ENCODE results near the gene ZNF415. TPM values are rescaled to one million over a fixed set of nuclear protein-coding genes. Genes with fewer than 3 reads are reported as not detected.

Gene ZNF415
- total RNA-seq, 1 donor from 2014 or later = 18.1 TPM

- peaks cover 42% of the 10 kb centered on the region for H3K9me3 Mint-ChIP-seq (ENCODE audit: low read depth)
- no peak overlapping the region for H3K4me3 Mint-ChIP-seq (ENCODE audit: low read depth)
- no peak for DNase-seq (ENCODE audit: low spot score, unreplicated experiment)
- no peak overlapping the region for H3K27ac Mint-ChIP-seq
- peaks cover 68% of the 10 kb centered on the region for H3K36me3 Mint-ChIP-seq (ENCODE audit: insufficient read depth)
- no peak for TF ChIP-seq CTCF (IDR thresholded peaks at IDR 0.05; ENCODE audit: unreplicated experiment)
- no peaks in the 10 kb centered on the region for H3K4me1 Mint-ChIP-seq (ENCODE audit: low read depth)
- H3K27me3 Mint-ChIP-seq = no peaks in the 10 kb centered on the region
Measured at GRCh38 chr19:53068834-53069233, 63.9 kb downstream of the ZNF415 start.

DNA sequence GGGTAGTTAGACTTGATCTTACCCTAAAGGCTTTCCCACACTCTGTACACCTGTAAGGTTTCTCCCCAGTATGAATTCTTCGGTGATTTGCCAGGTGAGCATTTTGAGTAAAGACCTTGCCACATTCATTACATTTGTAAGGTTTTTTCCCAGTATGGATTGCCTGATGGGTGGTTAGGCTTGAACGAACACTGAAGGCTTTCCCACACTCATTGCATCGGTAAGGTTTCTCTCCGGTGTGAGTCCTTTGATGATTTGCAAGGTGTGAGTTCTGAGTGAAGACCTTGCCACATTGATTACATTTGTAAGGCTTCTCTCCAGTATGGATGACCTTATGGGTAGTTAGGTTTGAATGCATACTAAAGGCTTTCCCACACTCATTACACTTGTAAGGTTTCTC lies 64.5 kb downstream of the ZNF415 start:
- Mint-ChIP-seq H3K4me3 (ENCODE audit: low read depth) (no peak overlapping the region), H3K27ac (no peak overlapping the region), H3K27me3 (no peaks in the 10 kb centered on the region), H3K9me3 (ENCODE audit: low read depth) (peaks cover 42% of the 10 kb centered on the region), H3K36me3 (ENCODE audit: insufficient read depth) (peaks cover 68% of the 10 kb centered on the region), H3K4me1 (ENCODE audit: low read depth) (no peaks in the 10 kb centered on the region)
- no peak for TF ChIP-seq CTCF (IDR thresholded peaks at IDR 0.05; ENCODE audit: unreplicated experiment)
- no peak for DNase-seq (ENCODE audit: low spot score, unreplicated experiment)

GRCh38 chr19:53057904-53058580 lies 74.7 kb downstream of the ZNF415 start:
- H3K27ac Mint-ChIP-seq = peak overlapping the region; percentile 92
- DNase-seq (ENCODE audit: low spot score, unreplicated experiment) = peak; percentile 65
- peaks cover 6% of the 10 kb centered on the region for H3K36me3 Mint-ChIP-seq (ENCODE audit: insufficient read depth)
- peak overlapping the region; percentile 93 for H3K4me3 Mint-ChIP-seq (ENCODE audit: low read depth)
- H3K27me3 Mint-ChIP-seq = peaks cover 15% of the 10 kb centered on the region
- no peak for TF ChIP-seq CTCF (IDR thresholded peaks at IDR 0.05; ENCODE audit: unreplicated experiment)
- H3K4me1 Mint-ChIP-seq (ENCODE audit: low read depth) = peaks cover 8% of the 10 kb centered on the region
- H3K9me3 Mint-ChIP-seq (ENCODE audit: low read depth) = peaks cover 7% of the 10 kb centered on the region

Other genes with a start within 250 kb of the ZNF415 start
- gene ZNF320, start 235.3 kb downstream of the ZNF415 start, total RNA-seq = 43.9 and 50.0 TPM in 2 replicates
- gene ZNF888, start 209.5 kb downstream of the ZNF415 start, total RNA-seq = 16.0 and 16.8 TPM in 2 replicates
- gene ZNF816, start 170.0 kb downstream of the ZNF415 start, total RNA-seq = 23.8 and 25.3 TPM in 2 replicates
- not detected in 2 replicates for gene ERVV-1, start 119.0 kb downstream of the ZNF415 start, total RNA-seq
- not detected in 2 replicates for gene ERVV-2, start 88.2 kb downstream of the ZNF415 start, total RNA-seq
- 51.0 and 53.8 TPM in 2 replicates for gene ZNF160, start 29.5 kb downstream of the ZNF415 start, total RNA-seq
- 17.2 and 18.3 TPM in 2 replicates for gene ZNF347, start 26.1 kb upstream of the ZNF415 start, total RNA-seq
- 8.5 and 9.4 TPM in 2 replicates for gene ZNF665, start 60.4 kb upstream of the ZNF415 start, total RNA-seq
- 51.9 and 57.5 TPM in 2 replicates for gene ZNF677, start 122.0 kb upstream of the ZNF415 start, total RNA-seq
- not detected in 2 replicates for gene VN1R2, start 125.4 kb upstream of the ZNF415 start, total RNA-seq
- not detected in 2 replicates for gene VN1R4, start 134.8 kb upstream of the ZNF415 start, total RNA-seq
- 10.3 and 10.4 TPM in 2 replicates for gene ZNF845, start 200.8 kb upstream of the ZNF415 start, total RNA-seq
- 24.4 and 27.2 TPM in 2 replicates for gene ZNF525, start 232.8 kb upstream of the ZNF415 start, total RNA-seq

All from progenitor cell of endocrine pancreas (in vitro differentiated cells).